Measurements from ENCODE around the gene SERGEF. TPM values are rescaled to one million over a fixed set of nuclear protein-coding genes. Genes with fewer than 3 reads are reported as not detected.

Gene SERGEF
- total and polyA plus RNA-seq, 8 donors, result 9.3 to 158 (median 73.5) TPM; not detected in 1

DNA sequence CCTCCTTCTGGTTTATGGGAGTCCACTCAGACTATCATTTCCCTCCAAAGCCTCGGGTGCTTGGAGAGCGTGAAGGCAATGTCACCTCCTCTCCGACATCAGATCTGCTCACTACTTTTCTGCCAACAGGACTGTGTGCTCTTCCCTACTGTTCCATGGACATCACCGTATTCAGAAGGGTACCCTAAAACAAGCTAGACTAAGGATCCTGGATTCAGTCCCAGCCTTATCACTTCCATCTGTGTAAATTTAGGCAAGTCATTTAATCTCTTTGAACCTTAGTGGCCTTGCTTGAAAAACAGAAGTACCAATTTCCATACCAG is 200.0 kb downstream of the SERGEF start:
- Histone ChIP-seq H3K36me3 (no peaks in the 10 kb centered on the region), H3K4me1 (peaks cover 16 to 40% (median 31%) of the 10 kb centered on the region in 4 donors), H3K4me3 (no peak overlapping the region), H3K27ac (peak overlapping the region in 3 of 5 donors; percentile 1 to 46 (median 31)), H3K9me3 (no peaks in the 10 kb centered on the region), H3K27me3 (no peaks in the 10 kb centered on the region)
- 30 to 48% (median 40%) methylated on average over 4 of the region's 4 CpGs for WGBS, 5 donors
- intact Hi-C loops (cut with DNase I; ENCODE audit: low total_unique reads), result no loop called here
- DNase-seq, result no peak
- TF ChIP-seq EP300 (IDR thresholded peaks at IDR 0.05) (no peak), POLR2A (IDR thresholded peaks at IDR 0.05) (no peak), POLR2AphosphoS5 (IDR thresholded peaks at IDR 0.05) (no peak)
- TF ChIP-seq, protein P1, sequence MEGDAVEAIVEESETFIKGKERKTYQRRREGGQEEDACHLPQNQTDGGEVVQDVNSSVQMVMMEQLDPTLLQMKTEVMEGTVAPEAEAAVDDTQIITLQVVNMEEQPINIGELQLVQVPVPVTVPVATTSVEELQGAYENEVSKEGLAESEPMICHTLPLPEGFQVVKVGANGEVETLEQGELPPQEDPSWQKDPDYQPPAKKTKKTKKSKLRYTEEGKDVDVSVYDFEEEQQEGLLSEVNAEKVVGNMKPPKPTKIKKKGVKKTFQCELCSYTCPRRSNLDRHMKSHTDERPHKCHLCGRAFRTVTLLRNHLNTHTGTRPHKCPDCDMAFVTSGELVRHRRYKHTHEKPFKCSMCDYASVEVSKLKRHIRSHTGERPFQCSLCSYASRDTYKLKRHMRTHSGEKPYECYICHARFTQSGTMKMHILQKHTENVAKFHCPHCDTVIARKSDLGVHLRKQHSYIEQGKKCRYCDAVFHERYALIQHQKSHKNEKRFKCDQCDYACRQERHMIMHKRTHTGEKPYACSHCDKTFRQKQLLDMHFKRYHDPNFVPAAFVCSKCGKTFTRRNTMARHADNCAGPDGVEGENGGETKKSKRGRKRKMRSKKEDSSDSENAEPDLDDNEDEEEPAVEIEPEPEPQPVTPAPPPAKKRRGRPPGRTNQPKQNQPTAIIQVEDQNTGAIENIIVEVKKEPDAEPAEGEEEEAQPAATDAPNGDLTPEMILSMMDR (IDR thresholded peaks at IDR 0.05), result no peak

DNA sequence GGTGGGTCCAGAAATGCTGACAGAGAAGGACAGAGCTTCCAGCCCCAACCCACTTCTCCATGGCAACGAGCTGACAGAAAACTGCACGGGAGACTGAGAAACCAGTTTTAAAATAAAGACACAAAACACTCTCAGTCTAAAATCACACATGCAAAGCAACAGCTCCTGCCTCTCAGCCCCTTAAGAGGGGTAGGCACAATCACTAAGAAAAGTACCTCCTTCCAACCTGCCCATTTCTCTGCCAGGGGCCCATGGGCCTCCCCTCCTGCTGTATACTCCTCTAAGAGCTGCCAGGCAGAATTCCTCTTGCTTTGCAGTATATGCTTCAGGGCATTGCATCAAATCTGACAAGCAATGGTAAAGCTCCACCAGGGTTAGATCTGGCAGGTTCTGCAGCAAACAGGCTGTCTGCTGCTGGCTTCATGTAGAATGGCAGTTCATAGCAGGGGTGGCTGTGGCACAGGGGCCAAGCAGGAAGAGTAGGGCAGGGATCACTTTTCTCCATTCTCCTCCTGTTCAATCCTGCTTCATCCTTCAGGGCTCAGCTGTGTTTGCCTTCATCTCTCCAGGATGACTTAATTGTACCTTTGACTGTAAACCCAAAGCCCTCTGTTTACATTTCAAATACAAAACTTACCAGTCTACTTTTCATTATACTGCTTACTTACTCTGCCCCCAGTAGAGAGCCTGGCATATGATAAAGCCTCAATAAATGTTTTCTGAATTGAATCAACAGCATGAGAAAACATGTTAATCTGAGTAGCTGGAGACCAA is 200.6 kb downstream of the SERGEF start:
- 12 to 45% (median 30%) methylated on average over 2 of the region's 2 CpGs for WGBS, 5 donors
- no peak overlapping the region for H3K4me3 ChIP-seq
- DNase-seq, result peak in 1 of 2 donors; percentile 42
- no peaks in the 10 kb centered on the region for H3K36me3 ChIP-seq
- peaks cover 16 to 40% (median 31%) of the 10 kb centered on the region in 4 donors for H3K4me1 ChIP-seq
- H3K27ac ChIP-seq, result peak overlapping the region in 2 of 5 donors; percentile 16 to 31
- TF ChIP-seq EP300 (IDR thresholded peaks at IDR 0.05) (no peak), POLR2AphosphoS5 (IDR thresholded peaks at IDR 0.05) (no peak), POLR2A (IDR thresholded peaks at IDR 0.05) (no peak)
- TF ChIP-seq, protein P1 (IDR thresholded peaks at IDR 0.05), result no peak
- intact Hi-C loops (cut with DNase I; ENCODE audit: low total_unique reads), result no loop called here
- H3K27me3 ChIP-seq, result no peaks in the 10 kb centered on the region
- no peaks in the 10 kb centered on the region for H3K9me3 ChIP-seq

DNA sequence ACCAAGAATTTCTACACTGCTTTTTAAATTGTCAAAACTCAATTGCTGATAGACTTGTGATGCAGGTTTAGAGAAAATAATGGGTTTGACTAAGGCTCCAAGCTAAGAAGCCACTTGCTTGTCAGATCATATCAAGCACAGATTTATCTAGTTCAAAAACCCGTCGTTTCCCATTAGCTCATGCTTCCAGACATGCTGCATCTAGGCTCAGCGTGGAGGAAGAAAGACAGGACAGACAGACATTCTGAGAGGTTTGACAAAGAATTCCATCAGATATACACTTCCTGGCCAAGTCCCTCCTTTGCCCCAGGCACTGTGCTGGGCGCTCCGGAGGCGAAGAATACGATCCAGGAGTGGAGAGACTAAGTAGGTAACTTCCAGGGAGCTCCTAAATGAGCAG is 201.5 kb downstream of the SERGEF start:
- no peaks in the 10 kb centered on the region for H3K9me3 ChIP-seq
- 87 to 93% (median 91%) methylated on average over 7 of the region's 7 CpGs for WGBS, 5 donors
- intact Hi-C loops (cut with DNase I; ENCODE audit: low total_unique reads), result no loop called here
- H3K4me3 ChIP-seq, result no peak overlapping the region
- no peak for DNase-seq
- TF ChIP-seq, protein P1 (IDR thresholded peaks at IDR 0.05), result no peak
- H3K4me1 ChIP-seq, result peaks cover 16 to 40% (median 27%) of the 10 kb centered on the region in 4 donors
- H3K36me3 ChIP-seq, result no peaks in the 10 kb centered on the region
- H3K27ac ChIP-seq, result no peak overlapping the region
- H3K27me3 ChIP-seq, result no peaks in the 10 kb centered on the region

DNA sequence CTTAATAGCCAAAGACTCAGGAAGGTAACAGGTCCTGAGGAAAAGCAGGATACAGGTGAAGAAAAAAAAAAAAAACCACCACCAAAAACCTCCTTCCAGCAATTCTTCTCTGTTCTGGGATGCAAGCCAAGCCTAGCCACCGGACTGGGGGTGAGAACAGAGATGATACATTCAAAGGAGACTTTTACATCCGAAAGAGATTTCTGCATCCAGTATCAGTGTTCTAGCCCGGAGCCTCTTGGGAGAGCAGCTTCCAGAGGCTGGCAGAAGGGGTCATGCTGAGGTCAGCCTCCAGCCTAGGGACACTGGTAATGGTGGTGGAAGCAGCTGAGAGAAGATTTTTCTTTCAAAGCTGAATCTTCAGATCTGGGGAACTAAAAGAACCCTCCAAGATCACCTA is 202.1 kb downstream of the SERGEF start:
- WGBS, 5 donors, result 43 to 56% (median 51%) methylated on average over 3 of the region's 3 CpGs
- intact Hi-C loops (cut with DNase I; ENCODE audit: low total_unique reads), result no loop called here
- TF ChIP-seq, protein P1 (IDR thresholded peaks at IDR 0.05), result no peak
- no peaks in the 10 kb centered on the region for H3K36me3 ChIP-seq
- H3K27ac ChIP-seq, result no peak overlapping the region
- no peaks in the 10 kb centered on the region for H3K9me3 ChIP-seq
- H3K4me1 ChIP-seq, result peaks cover 16 to 40% (median 27%) of the 10 kb centered on the region in 4 donors
- peak in 1 of 2 donors; percentile 23 for DNase-seq
- no peak overlapping the region for H3K4me3 ChIP-seq
- H3K27me3 ChIP-seq, result no peaks in the 10 kb centered on the region
